A204.1 (cell line): Measurements from ENCODE around the gene SDK1.

Source experiments
- FAIRE-seq: peaks from 2 replicates; lab custom pipeline; 2012; peaks lifted over from hg19 to GRCh38; lab: Jason Lieb, UNC

Gene SDK1

GRCh38 chr7:3408814-3409595, 108.0 kb downstream of the SDK1 start:
- no peak for FAIRE-seq

- FAIRE-seq, result no peak
Measured at GRCh38 chr7:3412871-3413270, 111.8 kb downstream of the SDK1 start.

GRCh38 chr7:3415861-3416312, 114.8 kb downstream of the SDK1 start:
- no peak for FAIRE-seq

- no peak for FAIRE-seq
Measured at GRCh38 chr7:3416453-3416852, 115.4 kb downstream of the SDK1 start.

GRCh38 chr7:3425087-3425486, 124.0 kb downstream of the SDK1 start:
- no peak for FAIRE-seq

GRCh38 chr7:3426064-3426463, 125.0 kb downstream of the SDK1 start:
- no peak for FAIRE-seq

- no peak for FAIRE-seq
Measured at GRCh38 chr7:3427957-3428356, 126.9 kb downstream of the SDK1 start.

GRCh38 chr7:3429981-3430380, 128.9 kb downstream of the SDK1 start:
- FAIRE-seq, result no peak

- no peak for FAIRE-seq
Measured at GRCh38 chr7:3430588-3430987, 129.5 kb downstream of the SDK1 start.

- FAIRE-seq, result no peak
Measured at GRCh38 chr7:3431306-3431705, 130.3 kb downstream of the SDK1 start.

- no peak for FAIRE-seq
Measured at GRCh38 chr7:3432911-3433310, 131.9 kb downstream of the SDK1 start.

GRCh38 chr7:3434611-3435010, 133.6 kb downstream of the SDK1 start:
- FAIRE-seq, result no peak

GRCh38 chr7:3436112-3436511, 135.1 kb downstream of the SDK1 start:
- no peak for FAIRE-seq

GRCh38 chr7:3436746-3437145, 135.7 kb downstream of the SDK1 start:
- no peak for FAIRE-seq

GRCh38 chr7:3437467-3437866, 136.4 kb downstream of the SDK1 start:
- no peak for FAIRE-seq

GRCh38 chr7:3438352-3438751, 137.3 kb downstream of the SDK1 start:
- no peak for FAIRE-seq

- FAIRE-seq, result no peak
Measured at GRCh38 chr7:3439333-3440030, 138.4 kb downstream of the SDK1 start.

- FAIRE-seq, result no peak
Measured at GRCh38 chr7:3440509-3440908, 139.5 kb downstream of the SDK1 start.

GRCh38 chr7:3443716-3444115, 142.7 kb downstream of the SDK1 start:
- FAIRE-seq, result no peak

- FAIRE-seq, result no peak
Measured at GRCh38 chr7:3446786-3447185, 145.7 kb downstream of the SDK1 start.

GRCh38 chr7:3451701-3452100, 150.6 kb downstream of the SDK1 start:
- no peak for FAIRE-seq

GRCh38 chr7:3453398-3453797, 152.3 kb downstream of the SDK1 start:
- no peak for FAIRE-seq

GRCh38 chr7:3455806-3456595, 154.9 kb downstream of the SDK1 start:
- FAIRE-seq, result no peak
